Peyer's patch (tissue), 4 donors: ENCODE results near the gene MIAT. TPM values are rescaled to one million over a fixed set of nuclear protein-coding genes. Genes with fewer than 3 reads are reported as not detected.
A peak's percentile ranks its signal among the peaks of the same experiment; 100 is the strongest.
"Not testable (repeated sequence)": the region's sequence is repeated elsewhere in the genome, so short reads cannot be mapped to it uniquely, and the experiment has no call there.

Source experiments
- DNase-seq, 3 donors: peaks; one replicate each; pipeline ENCODE4 v3.0.0-alpha.2; 2017 to 2019
- H3K27ac ChIP-seq, 4 donors: fragments of 200-600 bp; sonication (generic); one replicate each; pipeline ENCODE4 v1.5.1; 2016 to 2019
- H3K27me3 ChIP-seq, 2 donors: fragments of 200-600 bp; sonication (generic); one replicate each; pipeline ENCODE4 v1.5.1; 2019
- H3K36me3 ChIP-seq, 3 donors: fragments of 200-600 bp; sonication (generic); one replicate each; pipeline ENCODE4 v1.5.1; 2016 to 2019
- H3K4me1 ChIP-seq, 4 donors: fragments of 200-600 bp; sonication (generic); one replicate each; pipeline ENCODE4 v1.5.1; 2016 to 2019
- H3K4me3 ChIP-seq, 4 donors: fragments of 200-600 bp; sonication (generic); 1 replicate in 3 of 4; 2 replicates in 1 of 4; pipeline ENCODE4 v1.5.1; 2016 to 2019; ENCODE audit warnings: mild to moderate bottlenecking in 1 of 4
- H3K9me3 ChIP-seq, 4 donors: fragments of 200-600 bp; sonication (generic); one replicate each; pipeline ENCODE4 v1.5.1; 2016 to 2019; ENCODE audit warnings: mild to moderate bottlenecking in 1 of 4
- CTCF ChIP-seq, 6 experiments: fragments of 450-650 bp in 4 of 6; fragments of 200-600 bp in 2 of 6; sonication (generic) in 1 of 6; IDR thresholded peaks; one replicate each; pipeline ENCODE4 v1.5.1; 2017 to 2019; ENCODE audit warnings: antibody characterized with exemption in 6 of 6, mild to moderate bottlenecking in 3 of 6, moderate library complexity in 1 of 6
- POLR2A ChIP-seq, 2 donors: fragments of 450-650 bp; IDR thresholded peaks; one replicate each; pipeline ENCODE4 v1.5.1; 2017; ENCODE audit warnings: antibody characterized with exemption in 2 of 2, mild to moderate bottlenecking in 2 of 2, moderate library complexity in 2 of 2
- total RNA-seq, 4 donors: library from RNA; depleted of rRNA; stranded (reverse); fragments of >200 nt; gene quantifications; one replicate each; pipeline ENCODE4 v1.1.0, GENCODE V29; 2016

MIAT gene
- total RNA-seq, 4 donors from 2014 or later: 2.5 to 31.4 (median 5.9) TPM

- Histone ChIP-seq H3K36me3 (no peaks in the 10 kb centered on the region), H3K9me3 (no peaks in the 10 kb centered on the region), H3K4me3 (no peak overlapping the region), H3K27ac (no peak overlapping the region), H3K4me1 (peaks cover 0 to 16% (median 2%) of the 10 kb centered on the region in 4 donors), H3K27me3 (no peaks in the 10 kb centered on the region)
- DNase-seq: no peak
- TF ChIP-seq CTCF (IDR thresholded peaks at IDR 0.05) (no peak), POLR2A (IDR thresholded peaks at IDR 0.05) (no peak)
Measured at GRCh38 chr22:26612652-26613051, 44.7 kb upstream of the MIAT start.

- not testable (repeated sequence) for H3K36me3 ChIP-seq, H3K27ac ChIP-seq, DNase-seq, H3K4me3 ChIP-seq, H3K27me3 ChIP-seq, H3K9me3 ChIP-seq
- peaks cover 0 to 16% (median 2%) of the 10 kb centered on the region in 4 donors for H3K4me1 ChIP-seq
Measured at GRCh38 chr22:26613753-26614152, 43.6 kb upstream of the MIAT start.

DNA sequence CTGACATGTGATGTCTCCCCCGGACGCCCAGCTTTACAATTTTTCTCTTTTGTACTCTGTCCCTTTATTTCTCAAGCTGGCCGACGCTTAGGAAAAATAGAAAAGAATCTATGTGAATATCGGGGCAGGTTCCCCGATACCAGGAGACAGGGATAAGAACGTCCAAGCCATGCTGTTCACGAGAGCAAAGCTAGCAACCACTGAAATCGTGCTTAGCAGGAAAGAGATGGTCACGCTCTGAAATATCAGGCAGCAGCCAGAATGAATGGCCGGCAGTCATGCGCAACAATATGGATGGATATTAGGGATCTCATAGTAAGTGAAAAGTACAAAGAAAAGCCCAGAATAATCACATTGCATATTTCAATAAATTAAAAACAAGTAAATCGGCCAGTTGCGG lies 43.1 kb upstream of the MIAT start:
- no peaks in the 10 kb centered on the region for H3K36me3 ChIP-seq
- H3K27ac ChIP-seq: no peak overlapping the region
- no peak for DNase-seq
- no peaks in the 10 kb centered on the region for H3K9me3 ChIP-seq
- no peak for TF ChIP-seq POLR2A (IDR thresholded peaks at IDR 0.05)
- TF ChIP-seq CTCF (IDR thresholded peaks at IDR 0.05): no peak
- H3K27me3 ChIP-seq: no peaks in the 10 kb centered on the region
- no peak overlapping the region for H3K4me3 ChIP-seq
- H3K4me1 ChIP-seq: peaks cover 0 to 16% (median 2%) of the 10 kb centered on the region in 4 donors

DNA sequence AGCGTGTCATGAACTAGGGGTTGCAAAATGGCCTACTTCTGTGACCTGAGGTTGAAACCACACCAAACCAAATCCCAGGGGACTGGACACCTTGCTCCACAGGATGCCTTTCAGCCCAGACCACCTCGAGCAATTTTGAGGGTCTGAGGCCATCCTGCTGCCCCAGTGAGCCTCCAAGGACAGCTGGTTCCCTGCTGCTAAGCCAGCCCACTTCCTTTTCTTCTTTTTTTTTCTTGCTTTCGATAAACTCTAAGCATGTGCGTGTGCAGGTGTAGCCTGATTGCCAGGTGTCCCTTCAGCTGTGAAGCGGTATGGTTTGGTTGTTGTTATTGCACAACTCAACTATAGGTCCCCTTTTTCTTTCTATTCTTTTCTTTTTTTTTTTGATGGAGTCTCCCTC lies 42.2 kb upstream of the MIAT start:
- peak overlapping the region in 1 of 4 donors; percentile 46 for H3K27ac ChIP-seq

DNA sequence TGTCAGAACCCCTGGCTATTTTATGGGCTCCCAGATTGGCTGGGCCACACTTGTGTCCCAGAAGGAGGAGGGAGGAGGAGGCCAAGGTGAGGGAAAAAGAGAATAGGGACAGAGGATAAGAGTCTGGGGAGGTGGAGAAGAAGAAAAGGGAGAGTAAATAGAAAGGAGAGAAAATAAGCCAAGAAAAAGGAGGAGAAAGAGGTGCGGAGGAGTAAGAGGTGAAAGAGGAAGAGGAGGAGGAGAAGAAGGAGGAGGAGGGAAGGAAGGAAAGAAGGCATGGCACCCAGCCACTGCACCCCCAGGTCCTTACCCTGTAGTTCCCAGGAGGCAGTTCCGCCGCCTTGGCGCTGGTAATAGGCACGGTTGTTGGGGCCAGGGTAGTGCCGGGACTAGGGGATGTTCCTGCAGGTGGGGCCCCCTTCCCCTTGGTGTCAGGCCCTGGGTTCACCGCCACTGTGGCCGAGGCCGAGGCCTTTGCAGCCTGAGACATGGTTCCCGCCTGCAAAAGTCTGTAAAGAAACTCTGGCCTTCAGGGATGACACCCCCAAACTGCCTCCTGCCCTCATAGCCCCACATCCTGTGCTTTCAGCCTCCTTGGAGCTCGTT lies 41.5 kb upstream of the MIAT start:
- TF ChIP-seq CTCF (IDR thresholded peaks at IDR 0.05): no peak
- no peak for TF ChIP-seq POLR2A (IDR thresholded peaks at IDR 0.05)
- H3K9me3 ChIP-seq: no peaks in the 10 kb centered on the region
- no peak overlapping the region for H3K27ac ChIP-seq
- no peak overlapping the region for H3K4me3 ChIP-seq
- peaks cover 0 to 4% (median 0%) of the 10 kb centered on the region in 4 donors for H3K4me1 ChIP-seq
- no peaks in the 10 kb centered on the region for H3K27me3 ChIP-seq
- no peaks in the 10 kb centered on the region for H3K36me3 ChIP-seq
- DNase-seq: no peak

More for the DNA sequence above, 42.2 kb upstream of the MIAT start:
- TF ChIP-seq CTCF (IDR thresholded peaks at IDR 0.05) (no peak), POLR2A (IDR thresholded peaks at IDR 0.05) (no peak)
- no peaks in the 10 kb centered on the region for H3K27me3 ChIP-seq
- H3K4me3 ChIP-seq: no peak overlapping the region
- peaks cover 0 to 12% (median 2%) of the 10 kb centered on the region in 4 donors for H3K4me1 ChIP-seq
- peak in 2 of 3 donors; percentile 59 to 75 for DNase-seq
- H3K9me3 ChIP-seq: no peaks in the 10 kb centered on the region
- H3K36me3 ChIP-seq: no peaks in the 10 kb centered on the region

GRCh38 chr22:26616650-26617049 lies 40.7 kb upstream of the MIAT start:
- TF ChIP-seq CTCF (IDR thresholded peaks at IDR 0.05) (no peak), POLR2A (IDR thresholded peaks at IDR 0.05) (no peak)
- H3K4me1 ChIP-seq: peaks cover 0 to 3% (median 0%) of the 10 kb centered on the region in 4 donors
- DNase-seq: no peak
- no peaks in the 10 kb centered on the region for H3K27me3 ChIP-seq
- no peaks in the 10 kb centered on the region for H3K36me3 ChIP-seq
- no peak overlapping the region for H3K4me3 ChIP-seq
- H3K9me3 ChIP-seq: no peaks in the 10 kb centered on the region
- no peak overlapping the region for H3K27ac ChIP-seq
